Tibial nerve (tissue), 4 donors: ENCODE results near the gene CEP112. TPM values are rescaled to one million over a fixed set of nuclear protein-coding genes. Genes with fewer than 3 reads are reported as not detected.

ENCODE experiments used
- DNase-seq, 2 donors: peaks; one replicate each; pipeline ENCODE4 v3.0.0-alpha.2; 2019; ENCODE audit warnings: low spot score in 2 of 2
- H3K27ac ChIP-seq, 4 donors: fragments of 200-600 bp; sonication (generic) in 3 of 4; one replicate each; pipeline ENCODE4 v1.5.1; 2017 to 2019; ENCODE audit warnings: mild to moderate bottlenecking in 1 of 4
- H3K27me3 ChIP-seq, 2 donors: fragments of 200-600 bp; sonication (generic) in 1 of 2; one replicate each; pipeline versions ENCODE4 v1.5.1 to v1.6.0; 2017 to 2019
- H3K36me3 ChIP-seq, 3 donors: fragments of 200-600 bp; sonication (generic); one replicate each; pipeline ENCODE4 v1.5.1; 2018 to 2019
- H3K4me1 ChIP-seq, 4 donors: fragments of 200-600 bp; sonication (generic) in 3 of 4; one replicate each; pipeline ENCODE4 v1.5.1; 2017 to 2019
- H3K4me3 ChIP-seq, 4 donors: fragments of 200-600 bp; sonication (generic) in 3 of 4; one replicate each; pipeline ENCODE4 v1.5.1; 2017 to 2019; ENCODE audit warnings: mild to moderate bottlenecking in 1 of 4, moderate library complexity in 1 of 4
- H3K9me3 ChIP-seq, 4 donors: fragments of 200-600 bp; sonication (generic) in 3 of 4; one replicate each; pipeline ENCODE4 v1.5.1; 2017 to 2019
- EP300 ChIP-seq, 2 donors: sonication (generic); formaldehyde crosslinking; IDR thresholded peaks; one replicate each; pipeline ENCODE4 v1.6.1; 2017; ENCODE audit warnings: antibody characterized with exemption in 2 of 2, mild to moderate bottlenecking in 1 of 2
- POLR2A ChIP-seq, 2 donors: fragments of 450-650 bp; IDR thresholded peaks; one replicate each; pipeline ENCODE4 v1.6.1; 2017; ENCODE audit warnings: antibody characterized with exemption in 2 of 2, mild to moderate bottlenecking in 2 of 2, moderate library complexity in 2 of 2
- WGBS, 2 donors: methylation state at CpG; one replicate each; pipeline ENCODE4 v1.1.5; 2018; 5-methylcytosine and 5-hydroxymethylcytosine counted together
- total RNA-seq, 4 donors: library from RNA; depleted of rRNA; stranded (reverse); fragments of >200 nt; gene quantifications; one replicate each; pipeline ENCODE4 v1.1.0, GENCODE V29; 2016
- TF ChIP-seq, protein P1 (sequence below), 5 experiments: fragments of 200-600 bp in 3 of 5; fragments of 450-650 bp in 2 of 5; sonication (generic) in 3 of 5; IDR thresholded peaks; one replicate each; pipeline ENCODE4 v1.5.1; 2016 to 2019; ENCODE audit warnings: antibody characterized with exemption in 5 of 5, mild to moderate bottlenecking in 3 of 5, moderate library complexity in 2 of 5

CEP112 gene
- total RNA-seq, 4 donors from 2014 or later: 26.0 to 46.8 (median 34.2) TPM

DNA sequence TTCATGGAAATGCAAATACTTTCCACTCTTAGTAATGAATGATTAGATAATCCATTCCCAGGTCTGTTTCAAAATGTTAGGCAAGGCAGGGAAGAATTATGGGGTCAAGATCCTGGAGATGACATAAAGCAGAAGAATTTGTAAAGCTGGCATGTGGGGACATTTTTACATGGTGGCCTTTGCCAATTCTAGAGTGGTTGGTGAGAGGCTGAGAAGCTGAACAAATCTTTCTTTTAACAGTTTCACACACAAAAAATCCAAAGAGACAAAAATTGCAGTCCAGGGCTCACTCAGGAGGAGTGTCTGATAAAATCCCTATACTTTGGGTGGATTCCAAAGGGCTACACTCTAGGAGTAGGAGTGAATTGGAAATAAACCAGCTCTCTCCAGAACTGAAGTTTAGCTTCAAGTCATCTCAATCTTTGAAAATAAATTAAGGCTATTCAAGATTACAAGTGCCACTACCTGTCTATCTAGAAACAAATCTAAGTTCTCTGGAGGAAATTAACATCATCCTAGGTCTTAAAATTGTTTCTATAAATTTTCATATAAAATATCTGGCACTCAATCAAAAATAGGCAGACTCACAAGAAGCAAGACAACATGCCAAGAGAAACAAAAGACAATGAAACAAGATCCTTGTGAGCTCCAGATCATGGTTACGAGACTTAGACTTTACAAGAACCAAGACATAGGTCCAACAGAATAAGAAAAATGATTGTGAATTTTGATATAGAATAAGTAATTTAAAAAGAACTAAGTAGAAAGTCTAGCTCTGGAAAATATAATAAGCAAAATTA lies 517.5 kb downstream of the CEP112 start:
- TF ChIP-seq EP300 (IDR thresholded peaks at IDR 0.05) (no peak), POLR2A (IDR thresholded peaks at IDR 0.05) (no peak)
- TF ChIP-seq, protein P1, sequence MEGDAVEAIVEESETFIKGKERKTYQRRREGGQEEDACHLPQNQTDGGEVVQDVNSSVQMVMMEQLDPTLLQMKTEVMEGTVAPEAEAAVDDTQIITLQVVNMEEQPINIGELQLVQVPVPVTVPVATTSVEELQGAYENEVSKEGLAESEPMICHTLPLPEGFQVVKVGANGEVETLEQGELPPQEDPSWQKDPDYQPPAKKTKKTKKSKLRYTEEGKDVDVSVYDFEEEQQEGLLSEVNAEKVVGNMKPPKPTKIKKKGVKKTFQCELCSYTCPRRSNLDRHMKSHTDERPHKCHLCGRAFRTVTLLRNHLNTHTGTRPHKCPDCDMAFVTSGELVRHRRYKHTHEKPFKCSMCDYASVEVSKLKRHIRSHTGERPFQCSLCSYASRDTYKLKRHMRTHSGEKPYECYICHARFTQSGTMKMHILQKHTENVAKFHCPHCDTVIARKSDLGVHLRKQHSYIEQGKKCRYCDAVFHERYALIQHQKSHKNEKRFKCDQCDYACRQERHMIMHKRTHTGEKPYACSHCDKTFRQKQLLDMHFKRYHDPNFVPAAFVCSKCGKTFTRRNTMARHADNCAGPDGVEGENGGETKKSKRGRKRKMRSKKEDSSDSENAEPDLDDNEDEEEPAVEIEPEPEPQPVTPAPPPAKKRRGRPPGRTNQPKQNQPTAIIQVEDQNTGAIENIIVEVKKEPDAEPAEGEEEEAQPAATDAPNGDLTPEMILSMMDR (IDR thresholded peaks at IDR 0.05): no peak
- DNase-seq: no peak
- Histone ChIP-seq H3K27ac (no peak overlapping the region), H3K27me3 (no peaks in the 10 kb centered on the region), H3K36me3 (no peaks in the 10 kb centered on the region), H3K4me1 (peaks cover 0 to 3% (median 0%) of the 10 kb centered on the region in 4 donors), H3K4me3 (no peak overlapping the region), H3K9me3 (no peaks in the 10 kb centered on the region)
- 74 to 75% methylated on average over 1 of the region's 1 CpG for WGBS, 2 donors

DNA sequence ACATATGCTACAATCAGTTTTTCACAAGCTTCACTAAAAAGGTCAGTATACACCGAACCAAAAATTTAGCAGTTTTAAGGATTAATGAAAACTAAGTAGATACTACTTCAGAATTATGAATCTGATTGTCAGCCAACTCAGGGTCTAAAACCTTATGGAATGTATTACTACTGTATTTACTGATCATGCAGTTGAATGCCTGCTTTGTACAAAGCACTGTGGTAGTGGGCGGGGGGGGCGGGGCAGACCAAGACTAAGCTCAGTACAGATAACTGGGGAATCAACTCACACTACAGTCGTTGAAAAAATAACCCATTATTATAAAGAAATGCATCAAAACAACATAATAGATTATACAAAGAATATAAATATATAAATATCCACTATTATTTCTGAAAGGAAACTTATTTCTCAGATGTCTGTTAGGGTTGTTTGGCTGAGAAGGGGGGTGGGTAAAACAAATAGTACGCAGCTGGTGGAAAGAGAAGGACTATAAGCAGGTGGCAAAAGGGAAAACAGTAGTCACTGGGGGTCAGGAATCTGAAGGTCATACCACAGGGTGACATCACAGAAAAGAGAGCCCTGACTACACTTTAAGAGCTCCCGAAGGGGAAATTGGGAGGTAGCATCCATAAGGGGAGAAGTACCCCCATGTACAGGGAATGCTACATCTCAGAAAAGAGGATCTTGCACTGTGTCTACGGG lies 521.1 kb downstream of the CEP112 start:
- H3K36me3 ChIP-seq: no peaks in the 10 kb centered on the region
- no peak for TF ChIP-seq EP300 (IDR thresholded peaks at IDR 0.05)
- TF ChIP-seq, protein P1 (IDR thresholded peaks at IDR 0.05): no peak
- no peak for TF ChIP-seq POLR2A (IDR thresholded peaks at IDR 0.05)
- DNase-seq: no peak
- 45 to 46% methylated on average over 7 of the region's 7 CpGs for WGBS, 2 donors
- no peaks in the 10 kb centered on the region for H3K9me3 ChIP-seq
- no peaks in the 10 kb centered on the region for H3K4me1 ChIP-seq
- H3K27me3 ChIP-seq: no peaks in the 10 kb centered on the region
- H3K4me3 ChIP-seq: no peak overlapping the region
- H3K27ac ChIP-seq: no peak overlapping the region

DNA sequence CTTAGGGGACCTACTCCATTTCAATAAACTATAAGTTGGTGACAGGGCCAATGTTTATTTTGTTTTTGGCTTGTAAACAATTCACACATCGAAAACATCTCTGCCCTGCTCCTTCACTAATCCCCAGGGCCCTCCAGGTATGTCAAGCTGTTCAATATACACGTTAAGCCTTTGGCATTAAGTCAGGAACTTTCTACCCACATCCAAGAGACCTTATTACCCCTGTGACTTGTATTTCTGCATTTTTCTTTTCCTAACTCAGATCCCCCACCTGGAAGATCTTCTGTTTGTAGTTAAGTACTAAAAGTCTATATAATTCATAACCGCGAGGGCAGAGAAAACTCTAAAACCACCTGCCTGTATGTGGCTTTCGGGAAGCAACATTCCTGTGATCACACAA lies 523.7 kb downstream of the CEP112 start:
- TF ChIP-seq, protein P1 (IDR thresholded peaks at IDR 0.05): no peak
- TF ChIP-seq EP300 (IDR thresholded peaks at IDR 0.05) (no peak), POLR2A (IDR thresholded peaks at IDR 0.05) (no peak)
- Histone ChIP-seq H3K9me3 (no peaks in the 10 kb centered on the region), H3K4me1 (no peaks in the 10 kb centered on the region), H3K36me3 (no peaks in the 10 kb centered on the region), H3K4me3 (no peak overlapping the region), H3K27me3 (no peaks in the 10 kb centered on the region), H3K27ac (no peak overlapping the region)
- WGBS, 2 donors: 77 to 84% methylated on average over 5 of the region's 5 CpGs
- DNase-seq: no peak

DNA sequence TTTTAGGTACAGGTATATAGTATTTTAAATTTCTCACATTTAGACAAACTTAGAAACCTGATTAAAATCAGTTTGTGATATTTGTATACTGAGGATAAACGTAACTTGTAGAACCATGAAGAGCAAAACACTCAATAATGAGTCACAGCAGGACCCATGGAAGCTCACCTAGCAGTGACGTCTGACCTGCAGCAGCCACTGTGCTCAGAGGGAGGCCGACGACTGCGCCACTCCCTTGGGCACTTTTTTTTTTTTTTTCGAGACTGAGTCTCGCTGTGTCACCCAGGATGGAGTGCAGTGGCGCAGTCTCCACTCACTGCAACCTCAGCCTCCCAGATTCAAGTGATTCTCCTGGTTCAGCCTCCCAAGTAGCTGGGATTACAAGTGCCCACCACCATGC lies 524.3 kb downstream of the CEP112 start:
- no peaks in the 10 kb centered on the region for H3K9me3 ChIP-seq
- H3K4me1 ChIP-seq: peaks cover 0 to 3% (median 0%) of the 10 kb centered on the region in 4 donors
- H3K4me3 ChIP-seq: no peak overlapping the region
- no peaks in the 10 kb centered on the region for H3K36me3 ChIP-seq
- H3K27ac ChIP-seq: no peak overlapping the region
- DNase-seq: no peak
- TF ChIP-seq, protein P1 (IDR thresholded peaks at IDR 0.05): no peak
- TF ChIP-seq EP300 (IDR thresholded peaks at IDR 0.05) (no peak), POLR2A (IDR thresholded peaks at IDR 0.05) (no peak)
- no peaks in the 10 kb centered on the region for H3K27me3 ChIP-seq
- 90 to 97% methylated on average over 8 of the region's 8 CpGs for WGBS, 2 donors

DNA sequence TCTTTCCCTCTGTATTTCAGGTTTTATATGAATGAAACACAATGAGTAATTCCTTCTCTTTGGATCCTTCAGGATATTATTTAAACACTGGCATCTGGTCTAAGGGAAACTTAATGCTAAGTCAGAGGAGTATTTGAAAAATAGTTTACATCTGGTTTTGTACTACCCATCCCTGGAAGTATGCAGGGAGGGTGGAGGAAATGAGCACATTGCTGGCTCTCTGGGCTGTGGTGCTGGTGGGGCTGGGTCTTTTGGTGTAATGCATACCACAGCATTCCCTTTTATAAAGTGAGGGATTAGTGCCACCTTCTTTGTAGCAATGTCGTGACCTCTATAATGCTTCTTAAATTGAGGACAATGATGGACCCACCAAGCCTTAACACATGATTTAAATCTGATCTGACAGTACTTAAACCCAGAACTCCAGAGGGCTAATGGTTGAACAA lies 525.0 kb downstream of the CEP112 start:
- Histone ChIP-seq H3K9me3 (no peaks in the 10 kb centered on the region), H3K27ac (no peak overlapping the region), H3K36me3 (no peaks in the 10 kb centered on the region), H3K4me3 (no peak overlapping the region), H3K27me3 (no peaks in the 10 kb centered on the region), H3K4me1 (peaks cover 0 to 9% (median 0%) of the 10 kb centered on the region in 4 donors)
- TF ChIP-seq EP300 (IDR thresholded peaks at IDR 0.05) (no peak), POLR2A (IDR thresholded peaks at IDR 0.05) (no peak)
- 81 to 87% methylated on average over 1 of the region's 1 CpG for WGBS, 2 donors
- no peak for DNase-seq
